GM23338 (cell line): ENCODE data around the gene PPP1R18.

Experiments
- CREB1 ChIP-seq: fragments of 250-450 bp; sonication (Bioruptor Pico); IDR thresholded peaks from 2 replicates; pipeline ENCODE4 v1.5.0; 2020; ENCODE audit warnings: low read depth, mild to moderate bottlenecking, moderate library complexity
- CTCF ChIP-seq, 2 experiments: fragments of 200-600 bp in 1 of 2; sonication (generic) in 1 of 2; conservative IDR thresholded peaks; 2 replicates each; pipeline versions ENCODE4 v1.5.1 to v1.6.1; 2016 to 2017; ENCODE audit warnings: antibody characterized with exemption in 2 of 2, low read depth in 2 of 2, mild to moderate bottlenecking in 2 of 2, moderate library complexity in 1 of 2
- EZH2 ChIP-seq: fragments of 200-600 bp; sonication (generic); IDR thresholded peaks from one replicate; pipeline ENCODE4 v1.8.0; 2017; ENCODE audit warnings: antibody characterized with exemption, mild to moderate bottlenecking, low read depth; ENCODE audit not compliant: unreplicated experiment
- EZH2phosphoT487 ChIP-seq: fragments of 200-600 bp; sonication (generic); IDR thresholded peaks from one replicate; pipeline ENCODE4 v1.8.1; 2018; ENCODE audit warnings: antibody characterized with exemption; ENCODE audit not compliant: unreplicated experiment
- POLR2AphosphoS5 ChIP-seq: IDR thresholded peaks from 2 replicates; pipeline ENCODE4 v1.6.1; 2016; ENCODE audit warnings: antibody characterized with exemption, low read depth
- REST ChIP-seq: IDR thresholded peaks from one replicate; pipeline ENCODE4 v1.6.1; 2018; ENCODE audit warnings: antibody characterized with exemption; ENCODE audit not compliant: unreplicated experiment

DNA sequence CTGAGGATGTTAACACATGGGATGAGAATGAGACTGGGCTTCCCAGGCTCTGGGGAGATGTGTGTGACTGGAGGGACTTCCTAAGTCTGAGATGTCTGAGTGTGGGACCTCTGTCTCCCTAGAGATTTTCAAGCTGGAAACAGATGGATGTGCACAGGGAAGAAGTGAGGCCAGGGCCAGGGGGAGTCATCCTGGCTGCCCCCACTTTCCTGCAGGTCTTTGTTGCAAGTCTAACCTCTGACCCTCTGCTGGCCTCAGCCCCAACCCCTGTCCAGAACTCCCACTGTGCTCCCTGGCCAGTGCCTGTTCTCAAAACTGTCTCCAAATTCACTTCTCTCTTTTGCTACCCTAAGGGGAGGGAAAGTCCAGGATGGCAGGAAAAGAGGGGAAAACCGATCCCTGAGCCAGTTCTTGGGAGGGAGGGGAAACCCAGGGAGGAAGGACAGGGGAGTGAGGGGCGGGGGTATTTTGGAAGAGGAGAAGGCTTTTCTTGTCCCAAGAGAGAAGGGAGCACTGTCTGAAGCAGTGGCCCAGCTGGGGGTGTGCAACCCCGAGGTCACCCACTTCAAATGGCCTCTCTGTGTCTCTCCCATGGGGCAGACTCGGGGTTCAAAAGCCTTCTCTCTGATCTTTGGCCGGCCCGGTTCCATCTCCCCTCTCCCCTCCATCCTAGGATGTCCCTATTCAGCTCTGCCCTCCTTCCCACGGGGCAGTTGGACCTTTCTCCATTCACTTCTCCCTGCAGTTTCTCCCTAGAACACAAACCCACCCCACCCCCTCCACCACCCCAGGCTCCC lies 3.1 kb downstream of the PPP1R18 start:
- TF ChIP-seq CTCF (conservative IDR thresholded peaks at IDR 0.05; ENCODE audit: low read depth in 2 of 2) (no peak), EZH2phosphoT487 (no peak), EZH2 (no peak), POLR2AphosphoS5 (no peak), REST (no peak), CREB1 (no peak)
